RWPE2 (cell line): ENCODE results near the gene ADAM19.
A peak's percentile ranks its signal among the peaks of the same experiment; 100 is the strongest.

Experiments
- ATAC-seq: fragments of 200-7000 bp; cut with Tn5 transposase; 3 replicates; pipeline ENCODE4 v1.9.1; 2021; ENCODE audit warnings: low read depth
- DNase-seq: peaks from one replicate; pipeline ENCODE4 v3.0.0-alpha.2; 2020; ENCODE audit warnings: low spot score
- H3K27ac ChIP-seq: fragments of 450-650 bp; 2 replicates; pipeline ENCODE4 v1.5.1; 2017; ENCODE audit warnings: mild to moderate bottlenecking; ENCODE audit not compliant: poor library complexity, severe bottlenecking
- H3K27me3 ChIP-seq: fragments of 250-450 bp; sonication (Bioruptor Pico); 2 replicates; pipeline ENCODE4 v1.5.1; 2021; ENCODE audit warnings: mild to moderate bottlenecking, moderate library complexity; ENCODE audit not compliant: insufficient read depth, poor library complexity, severe bottlenecking
- H3K36me3 ChIP-seq: fragments of 250-450 bp; sonication (Bioruptor Pico); 2 replicates; pipeline ENCODE4 v1.5.1; 2020; ENCODE audit warnings: low read depth, mild to moderate bottlenecking, moderate library complexity
- H3K4me1 ChIP-seq: fragments of 250-450 bp; sonication (Bioruptor Pico); 2 replicates; pipeline ENCODE4 v1.5.1; 2021; ENCODE audit warnings: mild to moderate bottlenecking, moderate library complexity; ENCODE audit not compliant: insufficient read depth, poor library complexity, severe bottlenecking
- H3K4me3 ChIP-seq: fragments of 250-450 bp; sonication (Bioruptor Pico); 2 replicates; pipeline ENCODE4 v1.5.1; 2021; ENCODE audit warnings: mild to moderate bottlenecking, moderate library complexity; ENCODE audit not compliant: severe bottlenecking
- H3K9me3 ChIP-seq: fragments of 250-450 bp; sonication (Bioruptor Pico); 2 replicates; pipeline ENCODE4 v1.5.1; 2021; ENCODE audit warnings: mild to moderate bottlenecking, moderate library complexity; ENCODE audit not compliant: severe bottlenecking
- TF ChIP-seq, protein P1 (sequence below): fragments of 450-650 bp; IDR thresholded peaks from one replicate; pipeline ENCODE4 v1.5.1; 2017; ENCODE audit warnings: mild to moderate bottlenecking, moderate library complexity; ENCODE audit not compliant: poor library complexity, severe bottlenecking

Gene ADAM19

GRCh38 chr5:157446412-157446935 lies 129.1 kb downstream of the ADAM19 start:
- Histone ChIP-seq H3K4me1 (no peaks in the 10 kb centered on the region), H3K9me3 (no peaks in the 10 kb centered on the region), H3K36me3 (no peaks in the 10 kb centered on the region), H3K27me3 (no peaks in the 10 kb centered on the region), H3K4me3 (no peak overlapping the region), H3K27ac (no peak overlapping the region)
- no peak for ATAC-seq
- DNase-seq, result no peak
- TF ChIP-seq, protein P1, sequence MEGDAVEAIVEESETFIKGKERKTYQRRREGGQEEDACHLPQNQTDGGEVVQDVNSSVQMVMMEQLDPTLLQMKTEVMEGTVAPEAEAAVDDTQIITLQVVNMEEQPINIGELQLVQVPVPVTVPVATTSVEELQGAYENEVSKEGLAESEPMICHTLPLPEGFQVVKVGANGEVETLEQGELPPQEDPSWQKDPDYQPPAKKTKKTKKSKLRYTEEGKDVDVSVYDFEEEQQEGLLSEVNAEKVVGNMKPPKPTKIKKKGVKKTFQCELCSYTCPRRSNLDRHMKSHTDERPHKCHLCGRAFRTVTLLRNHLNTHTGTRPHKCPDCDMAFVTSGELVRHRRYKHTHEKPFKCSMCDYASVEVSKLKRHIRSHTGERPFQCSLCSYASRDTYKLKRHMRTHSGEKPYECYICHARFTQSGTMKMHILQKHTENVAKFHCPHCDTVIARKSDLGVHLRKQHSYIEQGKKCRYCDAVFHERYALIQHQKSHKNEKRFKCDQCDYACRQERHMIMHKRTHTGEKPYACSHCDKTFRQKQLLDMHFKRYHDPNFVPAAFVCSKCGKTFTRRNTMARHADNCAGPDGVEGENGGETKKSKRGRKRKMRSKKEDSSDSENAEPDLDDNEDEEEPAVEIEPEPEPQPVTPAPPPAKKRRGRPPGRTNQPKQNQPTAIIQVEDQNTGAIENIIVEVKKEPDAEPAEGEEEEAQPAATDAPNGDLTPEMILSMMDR, result no peak

- TF ChIP-seq, protein P1, result no peak
- Histone ChIP-seq H3K36me3 (no peaks in the 10 kb centered on the region), H3K27ac (no peak overlapping the region), H3K4me3 (no peak overlapping the region), H3K27me3 (no peaks in the 10 kb centered on the region), H3K4me1 (no peaks in the 10 kb centered on the region), H3K9me3 (no peaks in the 10 kb centered on the region)
- DNase-seq (no peak), ATAC-seq (no peak)
Observed at GRCh38 chr5:157445745-157446411, 129.7 kb downstream of the ADAM19 start.

GRCh38 chr5:157444224-157444623 lies 131.4 kb downstream of the ADAM19 start:
- no peak overlapping the region for H3K27ac ChIP-seq
- no peaks in the 10 kb centered on the region for H3K27me3 ChIP-seq
- DNase-seq (no peak), ATAC-seq (peak; percentile 29; the same call in 1 of the 3 replicates)
- TF ChIP-seq, protein P1, result no peak
- H3K36me3 ChIP-seq, result no peaks in the 10 kb centered on the region
- no peaks in the 10 kb centered on the region for H3K4me1 ChIP-seq
- H3K9me3 ChIP-seq, result no peaks in the 10 kb centered on the region
- no peak overlapping the region for H3K4me3 ChIP-seq

GRCh38 chr5:157443041-157443549 lies 132.5 kb downstream of the ADAM19 start:
- TF ChIP-seq, protein P1, result no peak
- DNase-seq (no peak), ATAC-seq (no peak)
- Histone ChIP-seq H3K27ac (no peak overlapping the region), H3K4me3 (no peak overlapping the region), H3K9me3 (no peaks in the 10 kb centered on the region), H3K4me1 (no peaks in the 10 kb centered on the region), H3K36me3 (no peaks in the 10 kb centered on the region), H3K27me3 (no peaks in the 10 kb centered on the region)

DNA sequence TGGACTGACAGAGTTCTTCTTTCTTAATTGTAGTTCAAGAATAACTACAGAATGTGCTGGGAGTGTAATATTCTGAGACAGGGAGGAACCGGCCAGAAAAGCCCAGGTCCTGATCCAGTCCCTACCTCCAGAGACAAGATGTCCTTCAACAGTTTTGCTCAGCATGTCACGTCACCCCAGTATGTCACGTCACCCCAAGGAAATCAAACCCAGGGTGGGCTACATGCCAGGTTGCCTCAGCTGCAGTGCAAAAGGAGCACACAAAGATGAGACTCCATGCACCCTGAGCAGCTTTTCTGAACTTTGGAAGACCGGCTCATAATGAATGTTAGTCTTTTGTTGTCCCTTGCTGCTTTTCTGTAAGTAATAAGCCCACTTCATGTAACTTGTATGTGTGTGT lies 141.5 kb downstream of the ADAM19 start:
- H3K4me1 ChIP-seq, result no peaks in the 10 kb centered on the region
- no peak for DNase-seq
- H3K9me3 ChIP-seq, result no peaks in the 10 kb centered on the region
- H3K27ac ChIP-seq, result no peak overlapping the region
- TF ChIP-seq, protein P1, result no peak
- no peaks in the 10 kb centered on the region for H3K27me3 ChIP-seq
- no peaks in the 10 kb centered on the region for H3K36me3 ChIP-seq
- ATAC-seq, result no peak
- H3K4me3 ChIP-seq, result no peak overlapping the region
